Left hindlimb (tissue), 1 donor: ENCODE measurements around the gene KIF6.
"Not testable (repeated sequence)": the region's sequence is repeated elsewhere in the genome, so short reads cannot be mapped to it uniquely, and the experiment has no call there.

Experiments
- DNase-seq: peaks from one replicate; pipeline ENCODE4 v3.0.0-alpha.2; 2018

The KIF6 gene

DNA sequence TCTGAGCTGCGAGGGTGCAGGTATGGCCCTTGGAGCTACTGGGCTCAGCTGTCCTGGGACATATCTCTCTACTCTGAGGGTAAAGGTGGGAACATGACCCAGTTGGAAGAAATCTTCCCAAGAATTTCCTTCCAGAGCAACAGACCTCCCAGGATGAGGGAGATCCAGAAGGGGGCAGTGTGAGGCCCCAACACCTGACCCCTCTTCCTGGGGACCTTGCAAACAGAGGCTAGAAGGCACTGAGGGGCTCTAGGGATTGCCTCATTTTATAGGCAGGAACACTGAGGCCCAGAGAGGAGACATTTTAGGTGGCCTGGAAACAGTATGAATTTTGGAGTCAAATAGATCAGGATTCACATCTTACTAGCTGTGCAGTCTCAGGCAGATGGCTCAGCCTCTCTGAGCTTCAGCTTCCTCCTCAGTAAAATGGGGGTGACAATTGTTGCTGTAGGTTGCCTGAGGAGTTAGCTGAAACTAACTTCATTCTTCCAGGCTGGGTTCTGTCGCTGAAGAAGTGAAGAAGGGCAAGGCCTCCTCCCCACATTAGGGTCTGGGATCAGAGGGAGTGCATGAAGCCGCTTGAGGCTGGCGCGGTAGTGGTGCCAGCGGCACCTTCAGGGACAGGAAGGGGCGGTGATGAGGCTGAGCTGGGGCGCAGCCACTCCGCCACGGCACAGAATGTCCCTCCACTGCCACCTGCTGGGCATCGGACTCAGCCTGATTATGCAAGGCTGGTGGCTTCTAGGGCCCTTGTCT, 422.4 kb downstream of the KIF6 start:
- peak; percentile 74 for DNase-seq

DNA sequence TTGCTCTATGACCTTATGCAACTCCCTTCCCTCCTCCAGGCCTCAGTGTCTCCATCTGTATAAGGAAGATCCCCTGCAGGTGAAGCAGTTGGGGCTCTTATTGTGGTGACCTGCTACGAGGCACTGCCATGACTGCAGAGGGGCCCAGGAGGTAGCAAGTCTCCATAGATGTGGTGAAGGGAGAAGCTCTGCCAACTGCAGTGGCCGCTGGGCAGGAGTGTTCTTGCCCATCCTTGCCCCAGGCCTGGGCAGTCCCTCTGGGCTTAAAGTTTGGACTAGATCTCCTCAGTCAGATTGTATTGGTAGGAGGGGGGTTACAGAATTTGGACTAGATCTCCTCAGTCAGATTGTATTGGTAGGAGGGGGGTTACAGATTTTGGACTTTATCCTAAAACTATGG, 423.2 kb downstream of the KIF6 start:
- no peak for DNase-seq

DNA sequence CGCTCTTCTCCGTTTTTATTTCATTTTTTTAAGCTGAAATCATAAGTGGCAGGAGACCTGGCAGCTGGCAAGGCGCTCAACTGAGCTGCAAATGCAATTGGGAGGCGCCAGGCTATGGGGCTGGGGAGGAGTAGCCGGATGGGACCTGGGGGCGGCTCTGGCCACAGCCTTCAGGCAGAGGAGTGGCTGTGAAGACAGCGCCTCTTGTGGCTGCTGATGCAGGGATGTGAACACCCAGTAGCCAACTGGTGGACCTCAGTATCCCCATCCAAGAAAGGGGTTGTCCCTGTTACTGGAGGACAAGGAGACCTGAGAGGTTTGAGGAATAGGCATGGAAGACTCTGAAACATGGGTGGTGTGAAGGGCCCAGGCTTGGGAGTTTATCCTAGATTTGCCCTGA, 423.6 kb downstream of the KIF6 start:
- DNase-seq: no peak

DNA sequence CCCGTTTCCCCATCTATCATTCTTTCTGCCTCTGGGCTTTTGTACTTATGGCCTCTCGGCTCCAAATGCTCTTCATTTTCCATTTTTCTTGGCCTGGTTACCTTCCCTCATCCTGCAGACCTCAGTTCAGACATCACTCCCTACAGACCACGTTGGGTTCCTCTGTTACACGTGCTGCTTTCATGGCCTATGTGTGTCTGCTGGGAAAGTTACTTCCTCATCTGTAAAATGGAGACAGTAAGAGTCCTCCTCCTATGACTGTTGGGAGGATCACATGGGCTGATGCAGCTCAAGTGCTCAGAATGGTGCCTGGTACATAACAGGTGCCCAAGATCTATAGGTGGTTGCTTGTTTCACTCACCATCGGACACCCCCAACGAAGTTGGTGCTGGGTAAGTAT, 424.5 kb downstream of the KIF6 start:
- no peak for DNase-seq

DNA sequence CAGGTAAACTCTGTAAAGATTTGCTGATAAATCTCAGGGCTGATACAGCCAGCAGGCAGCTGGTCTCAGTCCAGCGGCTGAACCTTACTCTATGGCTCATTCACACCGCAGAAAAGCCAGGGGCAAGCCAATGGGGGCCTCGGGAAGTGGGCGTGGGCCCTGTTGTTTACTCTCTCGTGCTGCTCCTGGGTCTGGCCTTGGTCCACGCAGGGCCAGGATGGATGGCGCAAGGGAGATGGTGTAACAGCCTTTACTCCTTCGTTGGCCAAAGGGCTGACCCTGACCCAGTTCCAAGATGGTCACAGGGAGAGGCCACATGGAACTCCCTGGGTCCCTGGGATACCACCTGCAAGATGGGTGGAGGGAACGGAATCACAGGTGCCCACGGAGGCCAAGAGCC, 427.1 kb downstream of the KIF6 start:
- DNase-seq: no peak

DNA sequence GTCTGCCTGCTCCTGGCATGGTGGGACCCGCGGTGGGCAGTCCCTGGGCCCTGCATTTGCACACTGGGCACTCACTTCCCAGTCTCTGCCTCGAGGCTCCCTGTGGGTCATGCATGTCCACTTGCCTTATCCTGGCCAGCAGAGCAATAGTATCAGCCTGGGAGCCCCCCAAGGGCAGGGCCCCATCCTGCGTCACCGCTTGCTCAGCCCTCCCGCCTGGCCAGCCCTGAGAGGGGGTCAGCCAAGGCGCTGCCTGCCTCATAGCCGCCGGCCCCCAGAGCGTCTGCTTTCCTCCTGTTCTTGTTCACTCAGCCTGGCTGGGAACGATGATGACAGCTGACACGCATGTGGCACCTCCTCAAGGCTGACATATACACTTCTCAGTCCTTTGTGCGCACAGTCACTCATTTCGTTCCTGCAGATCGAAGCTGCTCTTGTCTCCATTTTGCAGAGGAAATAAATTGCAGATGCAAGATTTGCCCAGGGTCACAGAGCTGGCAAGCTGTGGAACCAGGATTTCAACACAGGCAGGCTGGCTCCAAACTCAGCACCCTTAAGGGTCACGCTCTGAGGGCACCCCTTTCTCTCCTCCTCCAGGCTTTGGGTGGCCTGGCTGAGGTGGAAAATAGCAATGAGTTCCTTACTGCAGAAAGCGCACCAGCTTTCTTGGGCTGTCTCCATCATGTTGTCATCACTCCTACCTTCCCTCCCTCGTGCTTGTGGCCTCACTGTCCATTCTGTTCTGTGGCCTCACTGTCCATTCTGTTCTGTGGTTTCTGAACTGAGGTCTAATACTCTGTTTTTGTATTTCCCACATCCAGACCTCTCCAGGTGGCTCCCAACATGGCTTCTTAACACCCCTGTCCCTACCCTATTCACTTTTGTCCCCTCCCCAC, 428.2 kb downstream of the KIF6 start:
- DNase-seq: peak; percentile 66

DNA sequence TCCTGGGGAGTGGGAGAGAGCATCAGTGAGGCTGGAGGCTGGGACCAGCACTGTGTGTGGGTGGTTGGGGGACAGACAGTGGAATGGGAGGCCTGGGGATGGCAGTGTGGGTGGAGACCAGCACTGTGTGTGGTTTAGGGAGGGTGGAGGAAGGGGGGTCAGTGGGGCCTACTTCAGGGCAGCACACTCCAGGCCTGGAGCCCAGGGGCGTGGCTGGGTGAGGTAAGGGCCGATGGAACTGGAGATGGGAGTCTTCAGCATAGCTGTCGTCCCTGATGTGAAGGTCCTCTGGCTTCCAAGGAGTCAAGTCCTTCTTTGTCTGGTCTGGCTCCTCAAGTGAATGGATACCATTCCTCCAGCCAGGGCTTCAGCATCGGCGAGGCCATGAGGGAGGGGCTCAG, 429.6 kb downstream of the KIF6 start:
- peak; percentile 66 for DNase-seq

DNA sequence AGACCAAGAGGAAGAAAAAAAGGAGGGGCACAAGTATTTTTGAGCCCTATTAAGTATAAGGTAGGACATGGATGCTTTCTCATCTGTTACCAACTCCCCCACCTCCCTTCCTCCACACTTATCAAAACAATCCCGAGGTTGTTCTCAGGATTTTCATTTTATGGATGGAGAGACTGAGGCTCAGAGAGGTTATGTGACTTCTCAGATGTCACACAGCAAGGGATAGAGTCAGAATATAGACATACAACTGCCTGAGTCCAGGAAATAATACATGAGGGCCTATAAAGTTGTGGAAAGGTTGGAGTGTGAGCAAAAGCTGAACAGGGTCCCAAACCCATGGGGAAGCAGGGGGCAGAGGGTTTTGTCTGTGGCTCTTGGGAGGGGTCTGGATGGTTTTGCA, 430.3 kb downstream of the KIF6 start:
- no peak for DNase-seq

DNA sequence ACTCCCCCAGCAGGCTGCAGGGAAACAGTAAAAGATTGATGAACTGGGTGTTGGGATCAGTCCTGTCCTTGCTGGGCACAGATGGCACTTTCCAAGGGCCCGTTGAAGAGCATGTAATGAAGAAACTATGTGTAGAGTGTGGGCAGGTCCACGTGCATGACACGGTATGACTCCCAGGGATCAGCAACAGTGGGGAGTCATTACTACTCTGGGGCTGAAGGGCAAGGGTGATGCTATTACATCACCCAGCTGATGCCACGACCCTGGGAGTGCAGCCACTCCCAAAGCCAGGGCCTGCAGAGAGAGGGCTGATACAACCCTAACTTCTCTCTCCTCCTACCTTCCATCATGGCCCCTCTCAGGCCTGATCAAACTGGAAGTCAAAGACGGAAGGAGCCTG, 431.1 kb downstream of the KIF6 start:
- no peak for DNase-seq

DNA sequence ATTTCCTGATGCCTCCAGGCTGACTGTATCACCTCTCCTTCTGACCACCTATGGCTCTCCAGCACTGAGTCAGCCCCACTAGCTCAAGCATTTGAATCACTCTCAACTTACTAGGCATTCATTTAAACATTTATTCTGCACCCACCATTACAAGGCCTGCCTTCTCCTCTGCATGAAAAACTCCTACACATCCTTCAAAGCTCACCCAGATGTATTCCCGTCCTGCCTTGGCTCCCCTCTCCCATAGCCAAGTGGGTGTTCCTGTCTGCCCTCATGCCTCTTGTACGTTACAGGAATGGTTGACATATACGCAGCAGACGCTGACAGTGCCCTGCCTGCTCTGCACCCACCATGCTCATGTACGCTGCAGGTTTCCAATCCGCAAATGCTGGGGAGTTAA, 432.6 kb downstream of the KIF6 start:
- DNase-seq: no peak

DNA sequence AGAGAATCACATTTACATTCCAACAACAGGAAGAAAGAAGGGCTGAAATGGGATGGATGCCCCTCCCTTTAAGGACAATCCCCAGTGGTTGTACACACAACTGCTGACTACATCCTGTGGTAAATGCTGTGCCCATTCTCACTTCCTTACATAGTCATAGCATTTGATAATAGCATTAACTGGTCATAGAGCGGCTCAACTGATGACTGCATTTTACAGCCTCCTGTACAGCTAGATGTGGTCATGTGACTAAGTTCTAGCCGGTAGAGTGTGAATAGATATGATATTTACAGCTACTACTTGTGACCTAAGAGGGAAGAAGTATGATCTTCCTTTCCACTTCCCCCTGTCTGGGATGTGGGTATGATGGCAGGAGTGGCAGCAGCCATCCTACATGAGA, 435.7 kb downstream of the KIF6 start:
- no peak for DNase-seq

DNA sequence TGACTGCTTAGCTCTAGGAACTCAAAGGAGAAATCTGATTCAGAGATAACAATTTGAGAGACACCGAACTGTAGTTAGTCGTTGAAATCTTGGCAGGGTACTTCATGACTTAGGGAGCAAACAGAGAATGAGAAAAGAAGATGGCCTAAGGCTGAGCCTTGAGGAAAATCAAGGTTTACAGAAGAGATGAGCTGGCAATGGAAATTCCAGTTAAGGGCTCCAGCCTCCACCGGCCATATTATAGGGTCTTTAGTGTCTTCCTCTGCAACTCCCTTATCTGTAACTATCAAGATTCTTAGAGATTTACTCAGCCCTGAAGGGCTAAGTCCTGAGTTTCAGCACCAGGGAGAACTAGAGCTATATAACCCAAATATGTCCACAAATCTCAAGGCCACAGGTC, 437.6 kb downstream of the KIF6 start:
- no peak for DNase-seq

DNA sequence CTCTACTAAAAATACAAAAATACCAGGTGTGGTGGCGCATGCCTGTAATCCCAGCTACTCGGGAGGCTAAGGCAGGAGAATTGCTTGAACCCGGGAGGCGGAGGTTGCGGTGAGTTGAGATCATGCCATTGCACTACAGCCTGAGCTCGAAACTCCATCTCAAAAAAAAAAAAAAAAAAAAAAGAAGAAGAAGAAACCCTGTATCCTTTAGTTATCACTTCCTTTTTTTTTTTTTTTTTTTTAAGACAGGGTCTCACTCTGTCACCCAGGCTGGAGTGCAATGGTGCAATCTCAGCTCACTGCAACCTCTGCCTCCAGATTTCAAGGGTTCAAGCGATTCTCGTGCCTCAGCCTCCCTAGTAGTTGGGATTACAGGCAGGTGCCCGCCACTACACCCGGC, 438.6 kb downstream of the KIF6 start:
- DNase-seq: not testable (repeated sequence)

DNA sequence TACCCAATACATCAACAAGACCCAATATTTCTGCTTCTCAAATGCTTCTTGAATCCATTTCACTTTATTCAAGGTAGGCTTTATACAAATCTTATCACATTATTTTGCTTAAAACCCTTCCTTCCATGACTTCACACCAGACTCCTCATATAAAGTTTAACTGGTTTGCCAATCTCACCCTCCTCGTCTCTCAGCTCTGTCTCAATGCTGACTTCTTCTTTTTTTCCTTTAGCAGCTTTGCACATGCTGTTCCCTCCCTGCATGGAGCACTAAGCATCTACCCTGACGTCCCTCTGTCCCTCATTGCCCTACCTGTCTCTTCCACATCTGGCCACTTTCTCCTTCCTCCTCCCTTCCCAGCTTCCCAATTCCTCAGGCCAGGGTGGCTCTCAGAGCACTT, 442.4 kb downstream of the KIF6 start:
- no peak for DNase-seq

DNA sequence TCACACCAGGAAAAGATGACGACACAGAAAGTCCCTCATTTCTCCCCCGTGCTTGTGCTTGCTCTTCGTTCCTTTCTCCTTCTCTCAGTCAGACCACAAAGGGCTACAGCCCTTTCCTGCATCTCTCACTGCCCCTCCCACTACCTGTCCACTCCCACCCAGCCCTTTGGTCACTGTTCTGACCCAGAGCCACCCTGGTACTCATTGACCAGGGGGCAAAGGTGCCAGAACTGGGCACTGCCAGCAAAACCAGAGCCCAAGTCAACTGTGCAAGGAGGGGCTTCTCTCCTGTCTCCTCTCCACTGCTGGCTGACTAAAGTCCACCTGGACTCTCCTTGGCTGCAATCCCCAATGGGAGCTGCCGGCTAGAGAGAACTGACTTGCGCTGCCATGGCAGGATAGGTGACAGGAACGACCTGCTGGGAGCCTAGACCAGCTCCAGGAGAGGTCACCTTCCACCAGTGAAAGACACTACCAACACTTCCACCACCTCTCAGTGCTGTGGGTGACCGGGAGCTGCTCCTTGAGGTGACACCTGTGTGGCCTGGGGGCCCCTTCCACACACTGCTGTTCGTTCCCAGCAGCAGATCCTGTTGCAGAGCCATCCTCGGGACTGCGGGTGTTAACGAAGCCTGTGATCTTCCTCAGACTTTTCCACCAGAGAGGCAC, 443.8 kb downstream of the KIF6 start:
- DNase-seq: no peak

DNA sequence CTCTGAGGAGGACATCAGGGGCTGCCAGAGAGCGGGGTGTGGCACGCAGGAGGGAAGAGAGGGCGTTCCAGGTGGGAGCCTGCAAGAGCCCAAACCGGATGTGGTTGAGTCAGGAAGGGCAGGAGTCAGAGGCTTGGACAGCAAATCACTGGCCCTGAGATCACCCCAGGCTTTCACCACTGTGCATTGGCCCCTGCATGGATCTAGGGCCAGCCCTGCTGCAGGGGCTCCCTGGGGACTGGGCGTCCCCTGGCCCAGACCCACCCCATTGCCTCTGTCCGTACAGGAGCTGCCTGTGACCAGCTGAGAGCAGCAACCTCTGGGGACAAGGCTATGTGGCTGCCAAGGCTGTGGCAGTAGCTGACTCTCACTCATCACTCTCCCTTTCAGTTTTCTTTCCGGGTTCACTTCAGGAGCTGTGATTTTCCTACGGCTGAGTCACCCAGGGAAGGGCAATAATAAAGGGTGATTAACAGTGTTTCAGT, 444.9 kb downstream of the KIF6 start:
- DNase-seq: no peak
